ENCODE data around the gene SLC6A13. TPM values are rescaled to one million over a fixed set of nuclear protein-coding genes. Genes with fewer than 3 reads are reported as not detected.
"Not testable (repeated sequence)": the region's sequence is repeated elsewhere in the genome, so short reads cannot be mapped to it uniquely, and the experiment has no call there.

The SLC6A13 gene
- total RNA-seq (10 to 100 TPM in 1 of 2 donors, 1 to 10 TPM in 1; 3.5 to 12.5 TPM), polyA plus RNA-seq (ENCODE audit: insufficient read depth, low read depth, low replicate concordance) (4.7 TPM)
- long read RNA-seq, donor 1 = 0 reads
- long read RNA-seq, donor 2 = 0 reads

- no peaks in the 10 kb centered on the region for H3K4me1 ChIP-seq
- no peak within 1 kb of the TSS for H3K4me3 ChIP-seq
- intact Hi-C loops (cut with DNase I; ENCODE audit: low total_unique reads) = no loop called here
- no peak within 1 kb of the TSS for H3K27ac ChIP-seq
- WGBS, 2 donors = 47 to 70% methylated on average over 7 of the region's 7 CpGs
- no peak for TF ChIP-seq CTCF (IDR thresholded peaks at IDR 0.05)
- TF ChIP-seq POLR2A (IDR thresholded peaks at IDR 0.05) = no peak
- no peaks in the 10 kb centered on the region for H3K9me3 ChIP-seq
- H3K27me3 ChIP-seq = no peaks in the 10 kb centered on the region
- no peaks in the 10 kb centered on the region for H3K36me3 ChIP-seq (ENCODE audit: low read depth, missing control alignments)
- no peak for DNase-seq
Measured at GRCh38 chr12:262817-263216, at the start of gene SLC6A13. TSS of gene SLC6A13 (minus strand) at chr12:262836. CDS start at chr12:260052, 2,784 bp downstream.

- Histone ChIP-seq H3K27ac (no peak overlapping the region), H3K4me3 (no peak overlapping the region), H3K36me3 (ENCODE audit: low read depth, missing control alignments) (no peaks in the 10 kb centered on the region), H3K4me1 (no peaks in the 10 kb centered on the region), H3K27me3 (no peaks in the 10 kb centered on the region), H3K9me3 (no peaks in the 10 kb centered on the region)
- 77 to 79% methylated on average over 2 of the region's 2 CpGs for WGBS, 2 donors
- intact Hi-C loops (cut with DNase I; ENCODE audit: low total_unique reads) = no loop called here
- TF ChIP-seq POLR2A (IDR thresholded peaks at IDR 0.05) (no peak), CTCF (IDR thresholded peaks at IDR 0.05) (no peak)
- DNase-seq = no peak
Measured at GRCh38 chr12:308511-308910, 45.9 kb upstream of the SLC6A13 start.

- WGBS, 2 donors = 90 to 93% methylated on average over 10 of the region's 10 CpGs
- DNase-seq = no peak
- Histone ChIP-seq H3K27me3 (no peaks in the 10 kb centered on the region), H3K4me1 (no peaks in the 10 kb centered on the region), H3K4me3 (no peak overlapping the region), H3K27ac (no peak overlapping the region), H3K9me3 (no peaks in the 10 kb centered on the region), H3K36me3 (ENCODE audit: low read depth, missing control alignments) (no peaks in the 10 kb centered on the region)
- TF ChIP-seq POLR2A (IDR thresholded peaks at IDR 0.05) (no peak), CTCF (IDR thresholded peaks at IDR 0.05) (no peak)
- intact Hi-C loops (cut with DNase I; ENCODE audit: low total_unique reads) = no loop called here
Measured at GRCh38 chr12:307406-307805, 44.8 kb upstream of the SLC6A13 start.

GRCh38 chr12:304805-305204 is 42.2 kb upstream of the SLC6A13 start:
- no peak overlapping the region for H3K4me3 ChIP-seq
- H3K9me3 ChIP-seq = no peaks in the 10 kb centered on the region
- no peaks in the 10 kb centered on the region for H3K36me3 ChIP-seq (ENCODE audit: low read depth, missing control alignments)
- no peaks in the 10 kb centered on the region for H3K27me3 ChIP-seq
- intact Hi-C loops (cut with DNase I; ENCODE audit: low total_unique reads) = no loop called here
- H3K27ac ChIP-seq = no peak overlapping the region
- no peaks in the 10 kb centered on the region for H3K4me1 ChIP-seq
- whole genome bisulfite sequencing, 2 donors = 68 to 69% methylated on average over 5 of the region's 5 CpGs
- TF ChIP-seq POLR2A (IDR thresholded peaks at IDR 0.05) = no peak
- no peak for TF ChIP-seq CTCF (IDR thresholded peaks at IDR 0.05)
- DNase-seq = no peak

GRCh38 chr12:302766-303165 is 40.1 kb upstream of the SLC6A13 start:
- H3K27ac ChIP-seq; DNase-seq; H3K4me3 ChIP-seq; H3K27me3 ChIP-seq; H3K4me1 ChIP-seq; H3K36me3 ChIP-seq (ENCODE audit: low read depth, missing control alignments); H3K9me3 ChIP-seq; intact Hi-C loops (cut with DNase I; ENCODE audit: low total_unique reads): not testable (repeated sequence)
- 96 to 97% methylated on average over 3 of the region's 3 CpGs for WGBS, 2 donors

- H3K27ac ChIP-seq; H3K9me3 ChIP-seq; H3K4me1 ChIP-seq; intact Hi-C loops (cut with DNase I; ENCODE audit: low total_unique reads); H3K4me3 ChIP-seq; H3K36me3 ChIP-seq (ENCODE audit: low read depth, missing control alignments); H3K27me3 ChIP-seq; DNase-seq: not testable (repeated sequence)
- WGBS, 2 donors = 100% methylated on average over 1 of the region's 1 CpG
Measured at GRCh38 chr12:300166-300565, 37.5 kb upstream of the SLC6A13 start.

GRCh38 chr12:299511-299910 is 36.9 kb upstream of the SLC6A13 start:
- H3K4me3 ChIP-seq; H3K27me3 ChIP-seq; intact Hi-C loops (cut with DNase I; ENCODE audit: low total_unique reads); H3K4me1 ChIP-seq; H3K9me3 ChIP-seq; H3K27ac ChIP-seq; DNase-seq; H3K36me3 ChIP-seq (ENCODE audit: low read depth, missing control alignments): not testable (repeated sequence)
- WGBS, 2 donors = 86 to 95% methylated on average over 5 of the region's 5 CpGs

- H3K4me3 ChIP-seq; H3K4me1 ChIP-seq; DNase-seq; intact Hi-C loops (cut with DNase I; ENCODE audit: low total_unique reads); H3K27me3 ChIP-seq; H3K27ac ChIP-seq; H3K9me3 ChIP-seq; H3K36me3 ChIP-seq (ENCODE audit: low read depth, missing control alignments): not testable (repeated sequence)
- 72 to 96% methylated on average over 8 of the region's 8 CpGs for WGBS, 2 donors
Measured at GRCh38 chr12:298059-298458, 35.4 kb upstream of the SLC6A13 start.
